Subcutaneous adipose tissue (tissue), 4 donors: Measurements from ENCODE around the gene PTPRD. TPM values are rescaled to one million over a fixed set of nuclear protein-coding genes. Genes with fewer than 3 reads are reported as not detected.

Experiments used
- CTCF ChIP-seq: fragments of 450-650 bp; IDR thresholded peaks from one replicate; pipeline ENCODE4 v1.5.1; 2016; ENCODE audit warnings: low read depth, mild to moderate bottlenecking, control low read depth, antibody characterized with exemption, moderate library complexity
- total RNA-seq, 4 donors: library from RNA; depleted of rRNA; stranded (reverse); fragments of >200 nt; gene quantifications; one replicate each; pipeline ENCODE4 v1.1.0, GENCODE V29; 2016

PTPRD gene
- total RNA-seq, 4 donors from 2014 or later, result 5.1 to 17.3 (median 12.1) TPM

DNA sequence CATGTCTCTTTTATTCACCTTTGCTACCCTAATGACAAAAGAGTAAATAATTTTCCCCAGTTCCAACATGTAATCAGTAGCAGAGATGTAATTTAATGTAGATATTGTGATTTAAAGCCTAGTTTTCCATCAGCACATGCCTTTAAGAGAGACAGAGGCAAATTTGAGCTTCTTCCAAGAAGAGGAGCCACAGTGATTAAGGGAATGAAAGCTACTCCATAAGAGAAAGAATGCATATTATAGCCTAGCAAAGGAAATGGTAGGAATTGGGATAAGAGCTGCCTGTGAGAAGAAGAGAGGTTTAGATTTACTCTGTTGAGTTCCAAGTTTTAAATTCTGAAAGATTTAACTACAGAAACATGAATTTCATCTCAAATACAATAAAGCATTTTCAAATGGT is 2222.2 kb downstream of the PTPRD start:
- no peak for TF ChIP-seq CTCF

DNA sequence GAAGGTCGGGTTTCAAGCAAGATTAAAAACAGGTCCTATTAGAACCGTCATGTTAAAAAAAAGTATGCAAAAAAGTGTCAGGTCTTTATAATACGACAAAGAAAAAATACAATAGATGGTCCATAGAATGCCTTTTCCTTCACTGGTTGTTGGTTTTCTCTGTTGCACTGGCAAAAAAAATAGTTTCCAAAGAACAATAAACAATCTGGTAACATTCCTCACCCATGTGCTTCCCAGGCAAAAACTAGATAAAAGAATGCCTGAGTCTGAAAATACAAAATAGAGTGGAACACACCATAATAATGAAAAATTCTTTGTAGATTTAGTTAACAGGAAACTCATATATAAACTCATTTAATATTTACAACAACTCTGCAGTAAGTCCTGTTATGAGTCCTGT is 2223.3 kb downstream of the PTPRD start:
- TF ChIP-seq CTCF, result no peak

DNA sequence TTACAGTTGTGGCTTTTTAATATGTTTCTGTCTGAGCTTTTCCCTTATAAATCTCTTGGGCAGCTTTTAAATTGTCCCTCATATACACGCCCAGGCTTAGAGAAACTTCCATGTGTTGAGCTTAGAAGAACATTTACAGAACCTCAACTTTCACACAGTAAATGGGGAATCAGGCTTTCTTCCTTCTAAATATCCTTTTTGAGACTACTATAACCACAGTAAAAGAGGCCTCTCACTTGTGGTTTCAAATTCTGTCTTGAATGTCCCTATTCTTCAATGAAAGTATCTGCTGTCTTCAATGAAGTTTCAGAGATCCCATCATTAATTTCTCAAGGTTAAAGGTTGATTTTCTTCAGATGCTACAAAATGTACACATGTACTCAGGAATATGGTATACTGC is 2224.7 kb downstream of the PTPRD start:
- no peak for TF ChIP-seq CTCF

DNA sequence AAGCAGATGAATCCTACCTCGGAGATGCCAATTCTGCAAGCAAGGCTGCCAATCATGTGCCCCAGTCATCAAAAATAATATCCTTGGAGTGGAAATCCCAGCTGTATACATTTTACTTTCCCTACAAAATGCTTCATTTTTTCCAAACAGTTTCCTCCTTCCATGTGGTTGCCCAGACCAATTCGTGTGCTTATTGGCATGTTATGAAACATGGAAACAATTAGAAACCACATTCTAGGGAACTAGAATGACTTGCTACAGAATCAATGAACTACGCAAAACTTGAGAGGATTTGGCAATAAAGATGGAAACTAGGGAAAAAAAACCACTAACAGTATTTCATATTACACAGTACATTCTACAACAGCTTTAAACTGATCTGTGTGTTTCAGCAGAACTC is 2228.7 kb downstream of the PTPRD start:
- TF ChIP-seq CTCF, result no peak

GRCh38 chr9:8382777-8383527 is 2229.8 kb downstream of the PTPRD start:
- TF ChIP-seq CTCF, result no peak

DNA sequence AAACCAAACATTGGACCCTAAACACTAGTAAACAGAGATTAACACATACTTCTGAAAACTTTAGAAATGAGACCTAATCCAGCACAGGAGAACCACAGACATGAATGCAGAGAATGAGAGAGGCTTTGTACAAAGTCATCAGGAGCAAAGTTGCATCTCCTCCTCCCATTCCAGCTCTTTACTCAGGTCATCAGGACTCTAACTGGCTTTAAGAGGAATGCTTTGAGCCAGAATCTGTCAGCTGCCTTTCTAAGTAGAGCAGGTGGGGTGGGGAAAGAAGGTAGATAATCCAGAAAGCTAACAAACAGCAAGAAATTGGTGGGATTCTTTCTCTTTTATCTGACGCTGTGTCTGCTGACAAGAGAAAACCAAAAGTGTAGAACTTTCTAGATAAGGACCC is 2230.5 kb downstream of the PTPRD start:
- TF ChIP-seq CTCF, result no peak

GRCh38 chr9:8381601-8382000 is 2231.2 kb downstream of the PTPRD start:
- TF ChIP-seq CTCF, result no peak
